HepG2 (cell line): ENCODE measurements around the gene C9orf50. TPM values are rescaled to one million over a fixed set of nuclear protein-coding genes. Genes with fewer than 3 reads are reported as not detected.

Source experiments
- AGO1 ChIP-seq: fragments of 200-400 bp; formaldehyde crosslinking; IDR thresholded peaks from 2 replicates; pipeline ENCODE4 v1.6.1; 2017; ENCODE audit warnings: mild to moderate bottlenecking, low read depth, low read length, moderate library complexity; ENCODE audit not compliant: poor library complexity, severe bottlenecking
- ARID2 ChIP-seq: sonication (generic); formaldehyde crosslinking; IDR thresholded peaks from 2 replicates; pipeline ENCODE4 v1.8.1; 2022; ENCODE audit warnings: mild to moderate bottlenecking, missing genetic modification reagents, borderline replicate concordance
- CENPX ChIP-seq: sonication (generic); formaldehyde crosslinking; IDR thresholded peaks from 2 replicates; pipeline ENCODE4 v1.9.0; 2021; ENCODE audit warnings: mild to moderate bottlenecking, missing genetic modification reagents, moderate library complexity
- CREM ChIP-seq, 2 experiments: sonication (generic) in 1 of 2; formaldehyde crosslinking in 1 of 2; IDR thresholded peaks; 2 replicates each; pipeline versions ENCODE4 v1.4.0 to v1.6.1; 2016 to 2020; ENCODE audit warnings: antibody characterized with exemption in 1 of 2, mild to moderate bottlenecking in 1 of 2, missing genetic modification reagents in 1 of 2
- DBP ChIP-seq: sonication (generic); formaldehyde crosslinking; IDR thresholded peaks from 2 replicates; pipeline ENCODE4 v1.4.0; 2020; ENCODE audit warnings: missing genetic modification reagents; ENCODE audit errors: not compliant biosample characterization
- FOXK1 ChIP-seq: sonication (generic); formaldehyde crosslinking; IDR thresholded peaks from 2 replicates; pipeline ENCODE4 v1.4.0; 2020; ENCODE audit warnings: low read depth, missing genetic modification reagents, borderline replicate concordance
- HNF4G ChIP-seq, 2 experiments: sonication (generic) in 1 of 2; formaldehyde crosslinking in 1 of 2; IDR thresholded peaks; 2 replicates each; pipeline versions ENCODE4 v1.4.0 to v1.6.1; 2011 to 2020; ENCODE audit warnings: borderline replicate concordance in 2 of 2, low read depth in 2 of 2, mild to moderate bottlenecking in 2 of 2, low read length in 1 of 2, missing genetic modification reagents in 1 of 2, moderate library complexity in 1 of 2
- HOMEZ ChIP-seq: IDR thresholded peaks from 2 replicates; pipeline ENCODE4 v1.6.1; 2016; ENCODE audit warnings: low read depth
- LBX2 ChIP-seq: sonication (generic); formaldehyde crosslinking; IDR thresholded peaks from 2 replicates; pipeline ENCODE4 v1.5.0; 2020; ENCODE audit warnings: missing genetic modification reagents, mild to moderate bottlenecking, borderline replicate concordance
- MYNN ChIP-seq: sonication (generic); formaldehyde crosslinking; IDR thresholded peaks from 2 replicates; pipeline ENCODE4 v1.4.0; 2020; ENCODE audit warnings: mild to moderate bottlenecking, low read depth, missing genetic modification reagents
- REST ChIP-seq, 2 experiments: IDR thresholded peaks; 2 replicates each; pipeline ENCODE4 v1.6.1; 2011 to 2012; ENCODE audit warnings: low read length in 2 of 2, borderline replicate concordance in 1 of 2, low read depth in 1 of 2, mild to moderate bottlenecking in 1 of 2, moderate library complexity in 1 of 2
- REXO4 ChIP-seq: sonication (generic); formaldehyde crosslinking; IDR thresholded peaks from 2 replicates; pipeline ENCODE4 v1.8.0; 2022; ENCODE audit warnings: missing genetic modification reagents, mild to moderate bottlenecking, borderline replicate concordance
- SMAD1 ChIP-seq: sonication (generic); formaldehyde crosslinking; IDR thresholded peaks from 2 replicates; pipeline ENCODE4 v1.4.0; 2020; ENCODE audit warnings: missing genetic modification reagents, low read depth, mild to moderate bottlenecking, borderline replicate concordance
- ZKSCAN5 ChIP-seq: sonication (generic); formaldehyde crosslinking; IDR thresholded peaks from 2 replicates; pipeline ENCODE4 v1.5.1; 2020; ENCODE audit warnings: mild to moderate bottlenecking, missing genetic modification reagents
- ZNF10 ChIP-seq: sonication (generic); formaldehyde crosslinking; IDR thresholded peaks from 2 replicates; pipeline ENCODE4 v1.4.0; 2020; ENCODE audit warnings: mild to moderate bottlenecking, low read depth, missing genetic modification reagents, borderline replicate concordance
- ZNF230 ChIP-seq: sonication (generic); formaldehyde crosslinking; IDR thresholded peaks from 2 replicates; pipeline ENCODE4 v1.4.0; 2020; ENCODE audit warnings: mild to moderate bottlenecking, missing genetic modification reagents
- ZNF264 ChIP-seq: sonication (generic); formaldehyde crosslinking; IDR thresholded peaks from 2 replicates; pipeline ENCODE4 v1.4.0; 2020; ENCODE audit warnings: missing genetic modification reagents
- ZNF367 ChIP-seq: sonication (generic); formaldehyde crosslinking; IDR thresholded peaks from 2 replicates; pipeline ENCODE4 v1.4.0; 2020; ENCODE audit warnings: missing genetic modification reagents, borderline replicate concordance
- ZNF780A ChIP-seq: sonication (generic); formaldehyde crosslinking; IDR thresholded peaks from 2 replicates; pipeline ENCODE4 v1.8.0; 2022; ENCODE audit warnings: mild to moderate bottlenecking, missing genetic modification reagents, moderate library complexity
- polyA plus RNA-seq, 8 experiments: library from polyadenylated mRNA; depleted of rRNA in 3 of 8; stranded (reverse) in 7 of 8; unstranded in 1 of 8; fragments of >200 nt; fragmentation: Illumina TruSeq in 4 of 8; extraction: Trizol in 4 of 8; gene quantifications; 2 replicates each; pipeline versions ENCODE4 v1.2.1 to v1.2.3, GENCODE V29; 2011 to 2016; ENCODE audit warnings: low read depth in 4 of 8, missing spikeins in 1 of 8, mixed read lengths in 1 of 8; ENCODE audit not compliant: insufficient read depth in 1 of 8
- total RNA-seq, 5 experiments: library from RNA; depleted of rRNA; stranded (reverse); fragments of >200 nt; fragmentation: Illumina TruSeq; extraction: Trizol; gene quantifications; 2 replicates each; pipeline ENCODE4 v1.2.3, GENCODE V29; 2016; ENCODE audit warnings: low read depth in 1 of 5
- TF ChIP-seq, protein P1 (sequence below): sonication (generic); formaldehyde crosslinking; IDR thresholded peaks from 2 replicates; pipeline ENCODE4 v1.4.0; 2020; ENCODE audit warnings: low read depth, mild to moderate bottlenecking, missing genetic modification reagents

Gene C9orf50
- total and polyA plus RNA-seq, 2 of the 13 experiments (the other 11 are each of a cell fraction or from before 2014, with no cell fraction given): not detected

DNA sequence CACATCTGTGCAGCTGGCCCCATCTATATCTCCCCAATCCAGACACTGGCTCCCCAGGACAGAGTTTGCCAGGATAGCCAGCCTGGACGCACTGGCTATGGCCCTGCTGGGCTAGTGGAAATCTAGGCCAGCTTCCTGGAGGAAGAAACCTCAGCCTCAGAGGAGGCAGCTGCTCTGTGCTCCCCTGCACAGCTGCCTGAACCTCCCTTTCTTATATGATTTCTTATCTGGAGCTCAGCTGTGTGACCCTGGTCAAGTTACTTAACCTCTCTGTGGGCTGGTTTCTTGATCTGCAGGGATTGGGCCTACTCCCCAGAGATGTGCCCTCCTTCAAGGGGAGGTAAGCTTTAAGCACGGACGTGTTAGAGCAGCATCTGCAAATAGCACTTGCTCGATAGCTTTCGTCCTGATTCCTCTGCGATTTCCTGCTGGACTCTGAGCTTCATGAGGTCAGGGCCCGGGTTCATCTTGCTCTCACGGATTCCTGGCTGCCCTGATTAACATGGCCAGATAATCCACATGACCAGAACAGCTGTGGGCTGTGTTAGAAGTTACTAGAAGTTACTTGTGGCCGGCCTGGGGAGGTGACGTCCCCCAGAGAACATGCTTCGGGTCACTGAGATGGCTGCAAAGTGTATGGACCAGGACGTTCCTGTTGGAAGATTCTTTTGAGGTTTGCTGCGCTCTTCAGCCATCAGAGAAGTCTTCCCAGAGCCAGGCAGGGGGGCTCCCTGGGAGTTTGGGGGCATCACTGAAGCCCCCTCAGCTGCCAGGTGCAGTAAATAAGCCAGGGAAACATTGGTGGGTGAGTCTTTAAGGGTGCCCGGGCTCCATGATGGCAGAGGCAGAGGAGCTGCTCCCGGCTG, 14.5 kb downstream of the C9orf50 start (continued):
- TF ChIP-seq AGO1 (no peak), ZNF230 (no peak), ZNF10 (CRISPR knock-in tag) (no peak), HOMEZ (CRISPR knock-in tag) (peak; percentile 70; the same call in 1 of the 2 replicates), SMAD1 (0 out of 2 replicates have a peak, but pooled peaks have one; percentile 49), DBP (CRISPR knock-in tag) (no peak), CREM (IDR thresholded peaks at IDR 0.05) (no peak), CREM (CRISPR knock-in tag; IDR thresholded peaks at IDR 0.05) (no peak), MYNN (CRISPR knock-in tag) (no peak), REXO4 (CRISPR knock-in tag) (no peak), ZNF264 (CRISPR knock-in tag) (no peak), CENPX (no peak), ZKSCAN5 (CRISPR knock-in tag) (no peak), ARID2 (CRISPR knock-in tag) (no peak), LBX2 (CRISPR knock-in tag) (no peak), ZNF367 (CRISPR knock-in tag) (no peak), REST (IDR thresholded peaks at IDR 0.05; ENCODE audit: borderline replicate concordance in 1 of 2, low read depth in 1 of 2, low read length in 2 of 2) (no peak), ZNF780A (CRISPR knock-in tag) (no peak), FOXK1 (CRISPR knock-in tag) (no peak), HNF4G (IDR thresholded peaks at IDR 0.05; ENCODE audit: borderline replicate concordance, low read depth, low read length) (peak; percentile 44), HNF4G (CRISPR knock-in tag; IDR thresholded peaks at IDR 0.05; ENCODE audit: borderline replicate concordance, low read depth) (peak; percentile 79; the same call in 1 of the 2 replicates)
- TF ChIP-seq, protein P1, sequence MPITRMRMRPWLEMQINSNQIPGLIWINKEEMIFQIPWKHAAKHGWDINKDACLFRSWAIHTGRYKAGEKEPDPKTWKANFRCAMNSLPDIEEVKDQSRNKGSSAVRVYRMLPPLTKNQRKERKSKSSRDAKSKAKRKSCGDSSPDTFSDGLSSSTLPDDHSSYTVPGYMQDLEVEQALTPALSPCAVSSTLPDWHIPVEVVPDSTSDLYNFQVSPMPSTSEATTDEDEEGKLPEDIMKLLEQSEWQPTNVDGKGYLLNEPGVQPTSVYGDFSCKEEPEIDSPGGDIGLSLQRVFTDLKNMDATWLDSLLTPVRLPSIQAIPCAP (CRISPR knock-in tag): no peak
